Myocyte (in vitro differentiated cells): ENCODE results near the gene TMEM176A. TPM values are rescaled to one million over a fixed set of nuclear protein-coding genes. Genes with fewer than 3 reads are reported as not detected.

Experiments used
- DNase-seq: peaks from one replicate; pipeline ENCODE4 v3.0.0-alpha.2; 2012; ENCODE audit warnings: low read depth
- total RNA-seq: library from RNA; depleted of rRNA; stranded (reverse); fragments of >200 nt; gene quantifications from 2 replicates; pipeline ENCODE4 v1.2.3, GENCODE V29; 2014

The TMEM176A gene
- total RNA-seq, 1 donor from 2014 or later = not detected

- peak; percentile 35 for DNase-seq
These were observed 45.9 kb downstream of the TMEM176A start for GRCh38 chr7:150846291-150847115.

DNA sequence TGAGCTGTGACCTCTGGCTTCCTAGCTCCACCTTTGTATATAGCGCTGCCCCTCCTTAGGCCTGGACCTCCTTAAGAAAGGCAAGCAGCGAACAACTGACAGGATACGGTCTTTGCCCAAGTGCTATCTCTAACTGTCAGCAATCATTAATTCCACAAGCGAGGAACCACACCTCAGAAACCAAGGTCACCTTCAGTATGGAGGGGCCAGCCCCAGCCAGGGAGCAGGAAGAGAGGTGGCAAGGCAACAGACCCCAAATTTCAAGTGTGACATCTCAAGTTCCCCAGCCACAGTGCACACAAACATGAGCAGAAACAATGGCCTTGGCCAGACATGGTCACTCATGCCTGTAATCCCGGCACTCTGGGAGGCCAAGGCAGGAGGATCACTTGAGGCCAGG lies 47.0 kb downstream of the TMEM176A start:
- no peak for DNase-seq

DNA sequence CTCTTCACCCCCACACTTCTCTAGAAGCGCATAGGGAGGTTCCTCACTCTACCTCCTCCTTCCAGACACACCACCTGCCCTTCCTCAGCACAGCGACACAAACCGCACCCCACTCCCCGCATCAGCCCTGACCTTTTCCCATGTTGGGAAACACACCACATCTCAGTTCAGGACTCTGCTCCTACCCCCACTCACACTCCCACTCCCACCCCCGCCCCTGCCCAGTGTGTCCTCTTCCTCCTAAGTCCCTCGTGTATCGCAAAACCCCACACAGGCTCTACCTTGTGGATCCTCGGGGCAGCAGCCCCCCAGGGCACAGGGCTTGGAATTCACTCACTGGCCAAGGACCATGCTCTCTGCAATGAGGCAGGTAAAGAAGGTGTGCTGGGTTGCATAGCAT lies 47.5 kb downstream of the TMEM176A start:
- DNase-seq = no peak

GRCh38 chr7:150848561-150849115 lies 48.1 kb downstream of the TMEM176A start:
- DNase-seq = no peak

GRCh38 chr7:150849204-150849775 lies 48.7 kb downstream of the TMEM176A start:
- DNase-seq = no peak

- no peak for DNase-seq
These were observed 49.7 kb downstream of the TMEM176A start for GRCh38 chr7:150850273-150850672.

- no peak for DNase-seq
These were observed 51.2 kb downstream of the TMEM176A start for GRCh38 chr7:150851492-150852370.

GRCh38 chr7:150852371-150852905 lies 51.9 kb downstream of the TMEM176A start, which contains the start of gene AOC1:
AOC1 (plus strand) TSS chr7:150852517; CDS start chr7:150856471, 3,954 bp downstream.
- DNase-seq = peak; percentile 20

GRCh38 chr7:150854066-150855000 lies 53.8 kb downstream of the TMEM176A start:
- no peak for DNase-seq

Other genes starting within 250 kb of the TMEM176A start
- gene GIMAP4, start 233.4 kb upstream of the TMEM176A start, total RNA-seq = not detected in 2 replicates
- gene GIMAP6, start 168.4 kb upstream of the TMEM176A start, total RNA-seq = not detected in 2 replicates
- gene GIMAP2, start 115.1 kb upstream of the TMEM176A start, total RNA-seq = 2.1 and 2.2 TPM in 2 replicates
- gene GIMAP1, start 84.2 kb upstream of the TMEM176A start, total RNA-seq = not detected in 2 replicates
- gene GIMAP5, start 63.4 kb upstream of the TMEM176A start, total RNA-seq = not detected in 2 replicates
- gene TMEM176B, start 405 bp upstream of the TMEM176A start, total RNA-seq = not detected in 2 replicates
- 0.21 and 0.62 TPM in 2 replicates for gene AOC1, start 51.7 kb downstream of the TMEM176A start, total RNA-seq
- 6.9 and 8.7 TPM in 2 replicates for gene KCNH2, start 177.6 kb downstream of the TMEM176A start, total RNA-seq
- not detected in 2 replicates for gene NOS3, start 190.2 kb downstream of the TMEM176A start, total RNA-seq
- 0.11 and 0.21 TPM in 2 replicates for gene ATG9B, start 223.7 kb downstream of the TMEM176A start, total RNA-seq
- 47.8 and 53.0 TPM in 2 replicates for gene ABCB8, start 227.7 kb downstream of the TMEM176A start, total RNA-seq
- gene ASIC3, start 247.8 kb downstream of the TMEM176A start, total RNA-seq = 3.6 and 5.5 TPM in 2 replicates